ENCODE measurements around the gene PKP4.

- no peak for TF ChIP-seq CTCF (IDR thresholded peaks at IDR 0.05; ENCODE audit: borderline replicate concordance, extremely low read depth, low read length, poor library complexity, severe bottlenecking)
- no peak for TF ChIP-seq EZH2 (IDR thresholded peaks at IDR 0.05; ENCODE audit: borderline replicate concordance, low read depth, low read length, severe bottlenecking)
These were observed 190.9 kb downstream of the PKP4 start for GRCh38 chr2:158647436-158648231.
